Neural cell (in vitro differentiated cells): Measurements from ENCODE around the gene COPZ1. TPM values are rescaled to one million over a fixed set of nuclear protein-coding genes. Genes with fewer than 3 reads are reported as not detected.

Experiments used
- H2AFZ ChIP-seq: fragments of 200-600, 300-800 bp; sonication (generic), shearing (Covaris generic); 2 replicates; pipeline ENCODE4 v1.6.0; 2014; ENCODE audit warnings: low read depth, mild to moderate bottlenecking, antibody characterized with exemption, low read length, moderate library complexity
- H3F3A ChIP-seq: fragments of 200-600 bp; shearing (Covaris generic); 2 replicates; pipeline ENCODE4 v1.6.1; 2016; ENCODE audit warnings: mild to moderate bottlenecking, moderate library complexity, mixed read lengths, antibody characterized with exemption, low read length; ENCODE audit not compliant: insufficient read depth, poor library complexity, severe bottlenecking
- H3K27ac ChIP-seq: fragments of 200-600, 300-800 bp; sonication (generic), shearing (Covaris generic); 2 replicates; pipeline ENCODE4 v1.5.1; 2014; ENCODE audit warnings: mild to moderate bottlenecking, low read length, moderate library complexity
- H3K27me3 ChIP-seq: fragments of 300-800, 200-600 bp; sonication (generic), shearing (Covaris generic); 2 replicates; pipeline ENCODE4 v1.6.0; 2014; ENCODE audit warnings: mild to moderate bottlenecking, low read depth, low read length, moderate library complexity; ENCODE audit not compliant: insufficient read depth
- H3K36me3 ChIP-seq: fragments of 300-800, 200-600 bp; sonication (generic), shearing (Covaris generic); 2 replicates; pipeline ENCODE4 v1.5.1; 2014; ENCODE audit warnings: mild to moderate bottlenecking, antibody characterized with exemption, low read length, moderate library complexity; ENCODE audit not compliant: insufficient read depth
- H3K4me2 ChIP-seq: fragments of 300-800, 200-600 bp; sonication (generic), shearing (Covaris generic); 2 replicates; pipeline ENCODE4 v1.6.0; 2014; ENCODE audit warnings: mild to moderate bottlenecking, low read length
- H3K4me3 ChIP-seq: fragments of 300-800, 200-600 bp; sonication (generic), shearing (Covaris generic); 2 replicates; pipeline ENCODE4 v1.5.1; 2014; ENCODE audit warnings: mild to moderate bottlenecking, low read length, moderate library complexity
- H3K79me2 ChIP-seq: fragments of 200-600 bp; shearing (Covaris generic); replicated peaks from 2 replicates; pipeline ENCODE4 v1.6.0; 2014; ENCODE audit warnings: mild to moderate bottlenecking, low read length, moderate library complexity; ENCODE audit not compliant: insufficient read depth
- H3K9ac ChIP-seq: fragments of 300-800, 200-600 bp; sonication (generic), shearing (Covaris generic); 2 replicates; pipeline ENCODE4 v1.6.1; 2016; ENCODE audit warnings: mild to moderate bottlenecking, low read length, mixed read lengths
- H3K9me2 ChIP-seq: fragments of 200-600 bp; shearing (Covaris generic); 2 replicates; pipeline ENCODE4 v1.6.1; 2016; ENCODE audit warnings: mild to moderate bottlenecking, low read length, mixed read lengths; ENCODE audit not compliant: insufficient read depth
- H3K9me3 ChIP-seq: fragments of 200-600, 300-800 bp; sonication (generic), shearing (Covaris generic); 2 replicates; pipeline ENCODE4 v1.6.1; 2016; ENCODE audit warnings: mild to moderate bottlenecking, mixed run types, low read length, moderate library complexity, mixed read lengths
- H4K20me1 ChIP-seq: fragments of 200-600 bp; shearing (Covaris generic); 2 replicates; pipeline ENCODE4 v1.6.1; 2016; ENCODE audit warnings: mild to moderate bottlenecking, mixed run types; ENCODE audit not compliant: insufficient read depth
- EP300 ChIP-seq: fragments of 450-650 bp; conservative IDR thresholded peaks from 2 replicates; pipeline ENCODE4 v1.6.1; 2014; ENCODE audit warnings: antibody characterized with exemption, mild to moderate bottlenecking, moderate library complexity; ENCODE audit not compliant: poor library complexity, severe bottlenecking
- EZH2 ChIP-seq: fragments of 200-600, 300-800 bp; shearing (Covaris generic), sonication (generic); IDR thresholded peaks from 2 replicates; pipeline ENCODE4 v1.6.1; 2014; ENCODE audit warnings: antibody characterized with exemption, low read length, borderline replicate concordance, mild to moderate bottlenecking; ENCODE audit not compliant: insufficient read depth, poor library complexity, severe bottlenecking
- MXI1 ChIP-seq: fragments of 450-650 bp; conservative IDR thresholded peaks from 2 replicates; pipeline ENCODE4 v1.6.1; 2014; ENCODE audit warnings: antibody characterized with exemption, mild to moderate bottlenecking; ENCODE audit not compliant: poor library complexity, severe bottlenecking
- POLR2AphosphoS5 ChIP-seq: IDR thresholded peaks from 2 replicates; pipeline ENCODE4 v1.6.1; 2012
- RAD21 ChIP-seq: fragments of 450-650 bp; conservative IDR thresholded peaks from 2 replicates; pipeline ENCODE4 v1.6.1; 2014; ENCODE audit warnings: antibody characterized with exemption, mild to moderate bottlenecking, moderate library complexity
- SMC3 ChIP-seq: fragments of 450-650 bp; conservative IDR thresholded peaks from 2 replicates; pipeline ENCODE4 v1.6.1; 2014; ENCODE audit warnings: antibody characterized with exemption, mild to moderate bottlenecking, moderate library complexity; ENCODE audit not compliant: poor library complexity
- TAF1 ChIP-seq: IDR thresholded peaks from 2 replicates; pipeline ENCODE4 v1.6.1; 2012; ENCODE audit warnings: low read depth
- polyA plus RNA-seq: library from polyadenylated mRNA; depleted of rRNA; stranded (reverse); fragments of >200 nt; gene quantifications from 2 replicates; pipeline ENCODE4 v1.2.3, GENCODE V29; 2014
- TF ChIP-seq, protein P1 (sequence below): IDR thresholded peaks from 2 replicates; pipeline ENCODE4 v1.6.1; 2012; ENCODE audit warnings: borderline replicate concordance
- TF ChIP-seq, protein P2 (sequence below): fragments of 450-650 bp; IDR thresholded peaks from 2 replicates; pipeline ENCODE4 v1.5.1; 2014; ENCODE audit warnings: antibody characterized with exemption, mild to moderate bottlenecking, moderate library complexity; ENCODE audit not compliant: poor library complexity, severe bottlenecking

The COPZ1 gene
- polyA plus RNA-seq, 1 donor from 2014 or later = 192 TPM

GRCh38 chr12:54298904-54299303, 26.0 kb upstream of the COPZ1 start:
- H3F3A ChIP-seq = no peaks in the 10 kb centered on the region
- H2AFZ ChIP-seq = no peak overlapping the region
- no peaks in the 10 kb centered on the region for H3K9me3 ChIP-seq
- H3K36me3 ChIP-seq = no peaks in the 10 kb centered on the region
- TF ChIP-seq SMC3 (no peak), MXI1 (no peak), TAF1 (no peak), EP300 (no peak), RAD21 (no peak), EZH2 (no peak), POLR2AphosphoS5 (no peak)
- TF ChIP-seq, protein P1, sequence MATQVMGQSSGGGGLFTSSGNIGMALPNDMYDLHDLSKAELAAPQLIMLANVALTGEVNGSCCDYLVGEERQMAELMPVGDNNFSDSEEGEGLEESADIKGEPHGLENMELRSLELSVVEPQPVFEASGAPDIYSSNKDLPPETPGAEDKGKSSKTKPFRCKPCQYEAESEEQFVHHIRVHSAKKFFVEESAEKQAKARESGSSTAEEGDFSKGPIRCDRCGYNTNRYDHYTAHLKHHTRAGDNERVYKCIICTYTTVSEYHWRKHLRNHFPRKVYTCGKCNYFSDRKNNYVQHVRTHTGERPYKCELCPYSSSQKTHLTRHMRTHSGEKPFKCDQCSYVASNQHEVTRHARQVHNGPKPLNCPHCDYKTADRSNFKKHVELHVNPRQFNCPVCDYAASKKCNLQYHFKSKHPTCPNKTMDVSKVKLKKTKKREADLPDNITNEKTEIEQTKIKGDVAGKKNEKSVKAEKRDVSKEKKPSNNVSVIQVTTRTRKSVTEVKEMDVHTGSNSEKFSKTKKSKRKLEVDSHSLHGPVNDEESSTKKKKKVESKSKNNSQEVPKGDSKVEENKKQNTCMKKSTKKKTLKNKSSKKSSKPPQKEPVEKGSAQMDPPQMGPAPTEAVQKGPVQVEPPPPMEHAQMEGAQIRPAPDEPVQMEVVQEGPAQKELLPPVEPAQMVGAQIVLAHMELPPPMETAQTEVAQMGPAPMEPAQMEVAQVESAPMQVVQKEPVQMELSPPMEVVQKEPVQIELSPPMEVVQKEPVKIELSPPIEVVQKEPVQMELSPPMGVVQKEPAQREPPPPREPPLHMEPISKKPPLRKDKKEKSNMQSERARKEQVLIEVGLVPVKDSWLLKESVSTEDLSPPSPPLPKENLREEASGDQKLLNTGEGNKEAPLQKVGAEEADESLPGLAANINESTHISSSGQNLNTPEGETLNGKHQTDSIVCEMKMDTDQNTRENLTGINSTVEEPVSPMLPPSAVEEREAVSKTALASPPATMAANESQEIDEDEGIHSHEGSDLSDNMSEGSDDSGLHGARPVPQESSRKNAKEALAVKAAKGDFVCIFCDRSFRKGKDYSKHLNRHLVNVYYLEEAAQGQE = no peak
- TF ChIP-seq, protein P2, sequence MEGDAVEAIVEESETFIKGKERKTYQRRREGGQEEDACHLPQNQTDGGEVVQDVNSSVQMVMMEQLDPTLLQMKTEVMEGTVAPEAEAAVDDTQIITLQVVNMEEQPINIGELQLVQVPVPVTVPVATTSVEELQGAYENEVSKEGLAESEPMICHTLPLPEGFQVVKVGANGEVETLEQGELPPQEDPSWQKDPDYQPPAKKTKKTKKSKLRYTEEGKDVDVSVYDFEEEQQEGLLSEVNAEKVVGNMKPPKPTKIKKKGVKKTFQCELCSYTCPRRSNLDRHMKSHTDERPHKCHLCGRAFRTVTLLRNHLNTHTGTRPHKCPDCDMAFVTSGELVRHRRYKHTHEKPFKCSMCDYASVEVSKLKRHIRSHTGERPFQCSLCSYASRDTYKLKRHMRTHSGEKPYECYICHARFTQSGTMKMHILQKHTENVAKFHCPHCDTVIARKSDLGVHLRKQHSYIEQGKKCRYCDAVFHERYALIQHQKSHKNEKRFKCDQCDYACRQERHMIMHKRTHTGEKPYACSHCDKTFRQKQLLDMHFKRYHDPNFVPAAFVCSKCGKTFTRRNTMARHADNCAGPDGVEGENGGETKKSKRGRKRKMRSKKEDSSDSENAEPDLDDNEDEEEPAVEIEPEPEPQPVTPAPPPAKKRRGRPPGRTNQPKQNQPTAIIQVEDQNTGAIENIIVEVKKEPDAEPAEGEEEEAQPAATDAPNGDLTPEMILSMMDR = no peak
- no peak overlapping the region for H3K4me3 ChIP-seq
- no peak overlapping the region for H3K9ac ChIP-seq
- H3K27ac ChIP-seq = no peak overlapping the region
- no peaks in the 10 kb centered on the region for H4K20me1 ChIP-seq
- H3K9me2 ChIP-seq = no peaks in the 10 kb centered on the region
- no peaks in the 10 kb centered on the region for H3K27me3 ChIP-seq
- no peaks in the 10 kb centered on the region for H3K79me2 ChIP-seq
- no peak overlapping the region for H3K4me2 ChIP-seq

- Histone ChIP-seq H3K4me2 (no peak overlapping the region), H3K27me3 (no peaks in the 10 kb centered on the region), H3K27ac (no peak overlapping the region), H2AFZ (no peak overlapping the region), H3F3A (no peaks in the 10 kb centered on the region), H3K9ac (no peak overlapping the region), H3K36me3 (no peaks in the 10 kb centered on the region), H4K20me1 (no peaks in the 10 kb centered on the region), H3K9me3 (no peaks in the 10 kb centered on the region), H3K4me3 (no peak overlapping the region), H3K9me2 (no peaks in the 10 kb centered on the region), H3K79me2 (no peaks in the 10 kb centered on the region)
- TF ChIP-seq, protein P2 = no peak
- TF ChIP-seq RAD21 (no peak), POLR2AphosphoS5 (no peak), TAF1 (no peak), EZH2 (no peak), MXI1 (no peak), EP300 (no peak), SMC3 (no peak)
- TF ChIP-seq, protein P1 = no peak
Observed at GRCh38 chr12:54299515-54300224, 25.3 kb upstream of the COPZ1 start.
